Fibroblast of pulmonary artery (primary cell): ENCODE results near the gene PIGL.
"Not testable (repeated sequence)": the region's sequence is repeated elsewhere in the genome, so short reads cannot be mapped to it uniquely, and the experiment has no call there.

ENCODE experiments used
- DNase-seq: peaks from one replicate; pipeline ENCODE4 v3.0.0-alpha.2; 2010; ENCODE audit warnings: low read depth
- H3K4me3 ChIP-seq: replicated peaks from 2 replicates; pipeline ENCODE4 v1.5.1; 2011; ENCODE audit warnings: low read depth, mild to moderate bottlenecking, control low read depth, low read length, moderate library complexity
- TF ChIP-seq, protein P1 (sequence below): IDR thresholded peaks from 2 replicates; pipeline ENCODE4 v1.5.1; 2011; ENCODE audit warnings: mild to moderate bottlenecking, control low read depth, low read length, inconsistent platforms; ENCODE audit errors: missing control alignments

The PIGL gene

DNA sequence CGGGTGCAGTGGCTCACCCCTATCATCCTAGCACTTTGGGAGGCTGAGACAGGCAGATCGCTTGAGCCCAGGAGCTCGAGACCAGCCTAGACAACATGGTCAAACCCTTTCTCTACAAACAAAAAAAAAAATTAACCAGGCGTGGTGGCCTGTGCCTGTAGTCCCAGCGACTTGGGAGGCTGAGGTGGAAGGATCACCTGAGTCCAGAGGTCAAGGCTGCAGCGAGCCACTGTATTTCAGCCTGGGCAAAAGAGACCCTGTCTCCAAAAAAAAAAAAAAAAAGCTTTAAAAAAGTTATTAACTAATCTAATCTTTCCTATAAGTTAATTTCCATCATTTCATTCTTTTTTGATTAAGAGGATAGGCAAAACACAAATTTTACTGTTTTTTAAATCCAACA is 4.2 kb upstream of the PIGL start:
- TF ChIP-seq, protein P1, sequence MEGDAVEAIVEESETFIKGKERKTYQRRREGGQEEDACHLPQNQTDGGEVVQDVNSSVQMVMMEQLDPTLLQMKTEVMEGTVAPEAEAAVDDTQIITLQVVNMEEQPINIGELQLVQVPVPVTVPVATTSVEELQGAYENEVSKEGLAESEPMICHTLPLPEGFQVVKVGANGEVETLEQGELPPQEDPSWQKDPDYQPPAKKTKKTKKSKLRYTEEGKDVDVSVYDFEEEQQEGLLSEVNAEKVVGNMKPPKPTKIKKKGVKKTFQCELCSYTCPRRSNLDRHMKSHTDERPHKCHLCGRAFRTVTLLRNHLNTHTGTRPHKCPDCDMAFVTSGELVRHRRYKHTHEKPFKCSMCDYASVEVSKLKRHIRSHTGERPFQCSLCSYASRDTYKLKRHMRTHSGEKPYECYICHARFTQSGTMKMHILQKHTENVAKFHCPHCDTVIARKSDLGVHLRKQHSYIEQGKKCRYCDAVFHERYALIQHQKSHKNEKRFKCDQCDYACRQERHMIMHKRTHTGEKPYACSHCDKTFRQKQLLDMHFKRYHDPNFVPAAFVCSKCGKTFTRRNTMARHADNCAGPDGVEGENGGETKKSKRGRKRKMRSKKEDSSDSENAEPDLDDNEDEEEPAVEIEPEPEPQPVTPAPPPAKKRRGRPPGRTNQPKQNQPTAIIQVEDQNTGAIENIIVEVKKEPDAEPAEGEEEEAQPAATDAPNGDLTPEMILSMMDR = no peak
- no peak for DNase-seq
- H3K4me3 ChIP-seq = no peak overlapping the region

DNA sequence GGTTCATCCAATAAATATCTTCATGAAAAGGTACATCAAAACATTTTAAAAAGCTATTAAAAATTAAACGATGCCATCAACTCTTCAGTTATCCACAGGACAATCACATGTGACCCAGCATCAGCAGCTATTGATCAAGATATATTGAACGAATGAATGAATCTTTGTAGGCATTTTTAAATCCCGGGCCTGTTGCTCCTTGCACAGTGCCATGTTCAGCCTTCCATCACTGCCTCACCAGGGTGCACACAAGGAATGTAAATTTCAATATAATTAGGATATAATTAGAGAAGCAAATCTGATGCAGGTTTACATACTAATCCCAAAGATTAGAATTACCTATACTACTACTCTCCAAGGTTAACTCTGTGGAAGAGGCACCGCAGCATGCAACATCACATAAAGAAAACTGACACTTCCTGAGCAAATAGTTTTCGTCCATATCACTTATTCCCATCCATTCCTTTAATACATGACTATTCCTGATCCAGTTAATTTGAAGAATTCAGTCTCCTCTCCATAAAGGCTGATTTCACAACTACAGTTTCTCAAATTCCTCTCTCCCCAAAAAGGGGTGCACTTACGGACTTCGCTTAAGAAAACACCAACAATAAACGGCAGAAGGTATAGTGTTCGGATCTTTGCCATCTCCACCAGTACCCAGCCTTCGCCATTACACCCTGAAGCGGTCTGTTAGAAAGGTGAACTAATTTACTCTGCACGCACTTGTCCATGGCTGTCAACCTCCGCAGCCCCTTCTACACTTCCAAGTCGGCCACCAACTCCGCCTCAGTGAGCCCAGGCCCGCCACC is 2.6 kb upstream of the PIGL start:
- TF ChIP-seq, protein P1 = no peak
- no peak for DNase-seq
- peak overlapping the region; percentile 87 for H3K4me3 ChIP-seq

DNA sequence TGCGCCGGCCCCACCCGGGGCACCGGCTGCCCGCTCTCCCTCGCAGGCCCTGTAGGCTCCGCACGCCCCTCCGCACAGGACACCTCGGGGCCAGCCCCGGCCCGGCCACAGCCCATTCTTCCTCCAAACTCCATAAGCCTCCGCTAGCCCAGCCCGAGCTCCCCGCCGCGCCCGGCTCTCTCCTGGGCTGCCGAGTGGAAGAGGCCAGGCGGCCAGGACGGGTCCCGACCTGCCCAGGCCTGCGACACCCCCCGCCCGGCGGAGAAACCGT is 2.1 kb upstream of the PIGL start:
- DNase-seq = peak; percentile 24
- peak overlapping the region; percentile 87 for H3K4me3 ChIP-seq
- TF ChIP-seq, protein P1 = no peak

DNA sequence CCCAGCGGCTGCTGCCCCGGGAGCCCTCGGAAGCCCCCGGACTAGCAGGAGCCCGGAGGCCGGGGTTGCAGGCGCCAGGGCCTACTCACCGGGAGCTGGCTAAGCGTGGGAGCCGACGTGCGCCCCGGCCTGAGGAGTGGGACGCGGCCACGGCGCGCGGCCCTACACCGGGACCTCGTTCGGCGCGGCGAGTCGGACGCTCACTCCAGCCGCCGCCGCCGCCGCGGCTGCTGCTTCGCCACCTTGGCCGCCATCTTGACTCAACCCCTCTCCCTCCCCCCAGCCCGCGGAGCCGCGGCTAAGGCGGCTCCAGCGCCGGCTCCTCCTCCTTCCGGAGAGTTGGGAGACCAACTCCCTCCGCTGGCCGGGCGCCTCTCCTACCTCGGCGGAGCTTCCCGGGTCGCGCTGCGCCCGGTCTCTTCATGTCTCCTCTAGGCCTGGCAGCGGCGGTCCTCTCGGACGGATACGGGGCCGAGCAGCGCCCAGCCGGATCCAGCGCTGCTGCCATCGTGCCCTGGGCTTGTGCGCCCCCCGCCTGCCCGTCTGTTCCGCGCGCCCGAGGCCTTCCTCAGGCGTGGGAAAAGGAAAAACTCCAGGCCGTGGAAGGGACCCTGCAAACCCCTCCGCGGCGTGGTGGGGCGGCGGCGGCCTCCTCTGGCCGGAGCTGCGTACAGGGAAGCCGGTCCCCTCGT is 1.6 kb upstream of the PIGL start, which contains the start of gene NCOR1:
NCOR1 (minus strand) TSS at position 262 of the 692 bp plus-strand sequence. CDS start 20,965 bp downstream, outside the sequence.
- TF ChIP-seq, protein P1 = peak; percentile 30
- H3K4me3 ChIP-seq = peak within 1 kb of the TSS; percentile 87
- peak; percentile 94 for DNase-seq

DNA sequence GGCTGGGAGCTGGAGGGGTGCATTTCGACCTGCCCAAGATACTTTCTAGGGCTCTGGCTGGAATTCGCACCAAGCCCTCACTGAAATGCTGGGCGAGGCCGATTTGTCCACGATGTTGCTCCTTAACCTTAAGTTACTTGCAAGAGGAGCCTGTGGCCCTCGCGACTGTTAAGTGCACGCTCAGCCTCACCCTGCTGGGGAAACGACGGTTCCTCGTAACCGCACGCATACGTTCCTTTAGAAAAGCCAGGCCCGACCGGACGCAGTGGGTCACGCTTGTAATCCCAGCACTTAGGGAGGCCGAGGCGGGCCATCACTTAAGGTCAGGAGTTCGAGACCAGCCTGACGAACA is 1.1 kb upstream of the PIGL start:
- H3K4me3 ChIP-seq = peak overlapping the region; percentile 87
- no peak for DNase-seq
- TF ChIP-seq, protein P1 = no peak

DNA sequence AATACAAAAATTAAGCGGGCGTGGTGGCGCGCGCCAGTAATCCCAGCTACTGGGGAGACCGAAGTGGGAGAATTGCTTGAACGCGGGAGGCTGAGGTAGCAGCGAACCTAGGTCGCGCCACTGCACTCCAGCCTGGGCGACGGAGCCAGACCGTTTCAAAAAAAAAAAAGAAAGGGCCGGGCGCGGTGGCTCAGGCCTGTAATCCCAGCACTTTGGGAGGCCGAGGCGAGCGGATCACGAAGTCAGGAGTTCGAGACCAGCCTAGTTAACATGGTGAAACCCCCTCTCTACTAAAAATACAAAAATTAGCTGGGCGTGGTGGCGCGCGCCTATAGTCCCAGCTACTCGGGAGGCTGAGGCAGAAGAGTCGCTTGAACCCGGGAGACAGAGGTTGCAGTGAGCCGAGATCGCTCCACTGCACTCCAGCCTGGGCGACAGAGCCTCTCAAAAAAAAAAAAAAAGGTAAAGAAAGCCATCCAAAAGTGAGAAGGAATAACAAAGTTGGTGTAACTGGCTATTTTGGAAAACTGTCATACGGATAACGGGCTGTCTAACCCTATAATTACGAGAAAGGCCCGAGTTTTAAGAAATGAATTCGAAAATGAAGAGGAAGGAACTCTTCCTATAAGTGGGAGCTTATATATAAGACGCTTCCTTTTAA is 539 bp upstream of the PIGL start:
- DNase-seq = not testable (repeated sequence)

DNA sequence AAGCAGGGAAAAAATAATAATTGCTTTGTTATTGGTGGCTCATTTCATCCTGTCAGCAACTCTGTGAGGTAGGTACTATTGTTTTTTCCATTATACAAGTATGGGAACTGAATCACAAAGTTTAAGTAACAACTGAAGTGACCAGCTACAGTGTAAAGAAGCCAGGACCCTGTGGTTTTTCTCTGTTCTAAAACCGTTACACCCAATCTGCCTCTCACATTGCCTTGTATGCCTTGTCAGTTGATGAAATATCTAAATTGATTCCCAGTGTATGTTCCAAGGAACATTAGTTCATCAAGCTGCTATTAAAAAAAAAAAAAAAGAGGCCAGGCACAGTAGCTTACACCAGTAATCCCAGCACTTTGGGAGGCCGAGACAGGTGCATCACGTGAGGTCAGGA is 5.4 kb downstream of the PIGL start:
- DNase-seq = no peak
- TF ChIP-seq, protein P1 = no peak
- H3K4me3 ChIP-seq = no peak overlapping the region

More for the DNA sequence above, 539 bp upstream of the PIGL start:
- H3K4me3 ChIP-seq = peak overlapping the region; percentile 99

DNA sequence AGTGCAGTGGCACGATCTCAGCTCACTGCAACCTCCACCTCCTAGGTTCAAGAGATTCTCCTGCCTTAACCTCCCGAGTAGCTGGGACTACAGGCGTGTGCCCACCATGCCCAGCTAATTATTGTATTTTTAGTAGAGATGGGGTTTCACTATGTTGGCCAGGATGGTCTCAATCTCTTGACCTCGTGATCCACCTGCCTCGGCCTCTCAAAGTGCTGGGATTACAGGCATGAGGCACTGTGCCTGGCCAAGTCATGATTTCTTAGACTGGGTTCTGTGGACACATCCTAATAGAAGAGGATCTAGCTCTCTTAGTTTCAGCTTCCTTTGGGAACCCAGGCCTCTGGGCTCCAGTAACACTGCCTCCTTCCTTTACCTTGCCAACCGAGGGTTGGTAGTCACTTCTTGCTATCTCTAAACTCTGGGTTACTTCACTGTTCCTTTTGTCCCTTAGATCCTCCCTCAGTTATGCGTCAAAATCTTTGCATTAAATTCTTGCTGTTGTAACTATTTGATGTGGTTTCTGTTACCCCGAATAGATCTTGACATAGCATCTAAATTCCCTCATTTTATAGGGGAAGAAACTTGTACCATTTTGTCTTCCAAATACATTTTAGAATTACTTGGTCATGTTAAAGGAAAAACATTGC is 13.0 kb downstream of the PIGL start:
- DNase-seq, H3K4me3 ChIP-seq: not testable (repeated sequence)
